NB4 (cell line): ENCODE data around the gene SHFL.
A peak's percentile ranks its signal among the peaks of the same experiment; 100 is the strongest.

Experiments
- MYC ChIP-seq: IDR thresholded peaks from 2 replicates; pipeline ENCODE4 v1.6.1; 2011; ENCODE audit warnings: low read depth, low read length
- POLR2A ChIP-seq: IDR thresholded peaks from 2 replicates; pipeline ENCODE4 v1.6.1; 2011; ENCODE audit warnings: mild to moderate bottlenecking; ENCODE audit not compliant: insufficient read length; ENCODE audit errors: extremely low read depth
- TF ChIP-seq, protein P1 (sequence below): IDR thresholded peaks from one replicate; pipeline ENCODE4 v1.5.1; 2012; ENCODE audit warnings: low read depth, low read length
- TF ChIP-seq, protein P2 (sequence below): IDR thresholded peaks from 2 replicates; pipeline ENCODE4 v1.6.1; 2011; ENCODE audit warnings: low read depth, low read length

DNA sequence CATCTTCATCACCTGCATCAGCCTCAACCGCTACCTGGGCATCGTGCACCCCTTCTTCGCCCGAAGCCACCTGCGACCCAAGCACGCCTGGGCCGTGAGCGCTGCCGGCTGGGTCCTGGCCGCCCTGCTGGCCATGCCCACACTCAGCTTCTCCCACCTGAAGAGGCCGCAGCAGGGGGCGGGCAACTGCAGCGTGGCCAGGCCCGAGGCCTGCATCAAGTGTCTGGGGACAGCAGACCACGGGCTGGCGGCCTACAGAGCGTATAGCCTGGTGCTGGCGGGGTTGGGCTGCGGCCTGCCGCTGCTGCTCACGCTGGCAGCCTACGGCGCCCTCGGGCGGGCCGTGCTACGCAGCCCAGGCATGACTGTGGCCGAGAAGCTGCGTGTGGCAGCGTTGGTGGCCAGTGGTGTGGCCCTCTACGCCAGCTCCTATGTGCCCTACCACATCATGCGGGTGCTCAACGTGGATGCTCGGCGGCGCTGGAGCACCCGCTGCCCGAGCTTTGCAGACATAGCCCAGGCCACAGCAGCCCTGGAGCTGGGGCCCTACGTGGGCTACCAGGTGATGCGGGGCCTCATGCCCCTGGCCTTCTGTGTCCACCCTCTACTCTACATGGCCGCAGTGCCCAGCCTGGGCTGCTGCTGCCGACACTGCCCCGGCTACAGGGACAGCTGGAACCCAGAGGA lies 28.0 kb downstream of the SHFL start:
- TF ChIP-seq, protein P1, sequence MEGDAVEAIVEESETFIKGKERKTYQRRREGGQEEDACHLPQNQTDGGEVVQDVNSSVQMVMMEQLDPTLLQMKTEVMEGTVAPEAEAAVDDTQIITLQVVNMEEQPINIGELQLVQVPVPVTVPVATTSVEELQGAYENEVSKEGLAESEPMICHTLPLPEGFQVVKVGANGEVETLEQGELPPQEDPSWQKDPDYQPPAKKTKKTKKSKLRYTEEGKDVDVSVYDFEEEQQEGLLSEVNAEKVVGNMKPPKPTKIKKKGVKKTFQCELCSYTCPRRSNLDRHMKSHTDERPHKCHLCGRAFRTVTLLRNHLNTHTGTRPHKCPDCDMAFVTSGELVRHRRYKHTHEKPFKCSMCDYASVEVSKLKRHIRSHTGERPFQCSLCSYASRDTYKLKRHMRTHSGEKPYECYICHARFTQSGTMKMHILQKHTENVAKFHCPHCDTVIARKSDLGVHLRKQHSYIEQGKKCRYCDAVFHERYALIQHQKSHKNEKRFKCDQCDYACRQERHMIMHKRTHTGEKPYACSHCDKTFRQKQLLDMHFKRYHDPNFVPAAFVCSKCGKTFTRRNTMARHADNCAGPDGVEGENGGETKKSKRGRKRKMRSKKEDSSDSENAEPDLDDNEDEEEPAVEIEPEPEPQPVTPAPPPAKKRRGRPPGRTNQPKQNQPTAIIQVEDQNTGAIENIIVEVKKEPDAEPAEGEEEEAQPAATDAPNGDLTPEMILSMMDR = no peak
- peak; percentile 51; the same call in 1 of the 2 replicates for TF ChIP-seq MYC
- peak; percentile 47 for TF ChIP-seq POLR2A
- TF ChIP-seq, protein P2, sequence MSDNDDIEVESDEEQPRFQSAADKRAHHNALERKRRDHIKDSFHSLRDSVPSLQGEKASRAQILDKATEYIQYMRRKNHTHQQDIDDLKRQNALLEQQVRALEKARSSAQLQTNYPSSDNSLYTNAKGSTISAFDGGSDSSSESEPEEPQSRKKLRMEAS = 0 out of 2 replicates have a peak, but pooled peaks have one; percentile 25
